ENCODE measurements around the gene SNF8.

GRCh38 chr17:48933035-48933434 is 11.6 kb downstream of the SNF8 start:
- no peak for TF ChIP-seq CTCF (IDR thresholded peaks at IDR 0.05)
- no peak for TF ChIP-seq POLR2A (IDR thresholded peaks at IDR 0.05)
- TF ChIP-seq EP300 (IDR thresholded peaks at IDR 0.05), result no peak
- no peak for TF ChIP-seq POLR2AphosphoS5 (IDR thresholded peaks at IDR 0.05)

All from upper lobe of left lung (tissue), 4 donors.